Esophagus squamous epithelium (tissue), 5 donors: ENCODE results near the gene CST9. TPM values are rescaled to one million over a fixed set of nuclear protein-coding genes. Genes with fewer than 3 reads are reported as not detected.

Experiments
- DNase-seq: peaks from one replicate; lab custom pipeline; 2025; lab: John Stamatoyannopoulos, UW
- H3K27ac ChIP-seq, 4 donors: fragments of 200-600 bp; sonication (generic); one replicate each; pipeline ENCODE4 v1.5.1; 2016 to 2019; ENCODE audit warnings: mild to moderate bottlenecking in 1 of 4
- H3K27me3 ChIP-seq, 4 donors: fragments of 200-600 bp; sonication (generic); 1 replicate in 3 of 4; 2 replicates in 1 of 4; pipeline versions ENCODE4 v1.5.1 to v1.6.0; 2017 to 2021; ENCODE audit warnings: antibody characterized with exemption in 1 of 4
- H3K36me3 ChIP-seq, 3 donors: fragments of 200-600 bp; sonication (generic); one replicate each; pipeline ENCODE4 v1.5.1; 2016 to 2019
- H3K4me1 ChIP-seq, 3 donors: fragments of 200-600 bp; sonication (generic); one replicate each; pipeline ENCODE4 v1.5.1; 2017 to 2019
- H3K4me3 ChIP-seq, 4 donors: fragments of 200-600 bp; sonication (generic); 1 replicate in 3 of 4; 2 replicates in 1 of 4; pipeline ENCODE4 v1.5.1; 2016 to 2019; ENCODE audit warnings: mild to moderate bottlenecking in 2 of 4, moderate library complexity in 1 of 4
- H3K9me3 ChIP-seq, 3 donors: fragments of 200-600 bp; sonication (generic); one replicate each; pipeline ENCODE4 v1.5.1; 2016 to 2019
- CTCF ChIP-seq, 6 experiments: fragments of 450-650 bp in 4 of 6; fragments of 200-600 bp in 2 of 6; sonication (generic) in 2 of 6; IDR thresholded peaks; one replicate each; pipeline ENCODE4 v1.5.1; 2016 to 2019; ENCODE audit warnings: antibody characterized with exemption in 6 of 6, mild to moderate bottlenecking in 4 of 6, moderate library complexity in 4 of 6
- POLR2A ChIP-seq, 4 donors: fragments of 450-650 bp; IDR thresholded peaks; one replicate each; pipeline ENCODE4 v1.6.1; 2017; ENCODE audit warnings: antibody characterized with exemption in 4 of 4, mild to moderate bottlenecking in 4 of 4, moderate library complexity in 3 of 4
- WGBS, 2 donors: methylation state at CpG; one replicate each; pipeline ENCODE4 v1.1.5; 2018; 5-methylcytosine and 5-hydroxymethylcytosine counted together
- intact Hi-C: fragments of 100-400 bp; cut with DNase I; formaldehyde crosslinking; loops from one replicate; pipeline ENCODE4 v1.15.0; 2022
- total RNA-seq, 4 donors: library from RNA; depleted of rRNA; stranded (reverse); fragments of >200 nt; gene quantifications; one replicate each; pipeline ENCODE4 v1.1.0, GENCODE V29; 2016
- donor health status: DM: yes; HTN: yes; CAD: no.

The CST9 gene
- total RNA-seq, 4 donors from 2014 or later, result not detected

GRCh38 chr20:23652926-23653325 is 47.2 kb upstream of the CST9 start:
- intact Hi-C loops, result no loop called here
- no peak for DNase-seq
- WGBS, 2 donors, result 75% methylated on average over 2 of the region's 2 CpGs; no CpG with 5 or more reads in 1 of the 2 donors
- Histone ChIP-seq H3K36me3 (no peaks in the 10 kb centered on the region), H3K27me3 (no peaks in the 10 kb centered on the region), H3K4me1 (peaks cover 27 to 44% (median 27%) of the 10 kb centered on the region in 3 donors), H3K9me3 (no peaks in the 10 kb centered on the region), H3K4me3 (no peak overlapping the region), H3K27ac (peak overlapping the region; percentile 1 to 75 (median 34))
- no peak for TF ChIP-seq POLR2A (IDR thresholded peaks at IDR 0.05)
- no peak for TF ChIP-seq CTCF (IDR thresholded peaks at IDR 0.05)

- DNase-seq, result no peak
- peaks cover 27 to 44% (median 27%) of the 10 kb centered on the region in 3 donors for H3K4me1 ChIP-seq
- H3K9me3 ChIP-seq, result no peaks in the 10 kb centered on the region
- intact Hi-C loops, result no loop called here
- H3K4me3 ChIP-seq, result no peak overlapping the region
- H3K27me3 ChIP-seq, result no peaks in the 10 kb centered on the region
- H3K27ac ChIP-seq, result no peak overlapping the region
- H3K36me3 ChIP-seq, result no peaks in the 10 kb centered on the region
- no peak for TF ChIP-seq CTCF (IDR thresholded peaks at IDR 0.05)
- no peak for TF ChIP-seq POLR2A (IDR thresholded peaks at IDR 0.05)
Observed at GRCh38 chr20:23652371-23652770, 46.7 kb upstream of the CST9 start.

GRCh38 chr20:23651117-23651516 is 45.4 kb upstream of the CST9 start:
- Histone ChIP-seq H3K4me3 (no peak overlapping the region), H3K4me1 (peaks cover 25 to 48% (median 26%) of the 10 kb centered on the region in 3 donors), H3K27me3 (no peaks in the 10 kb centered on the region), H3K9me3 (no peaks in the 10 kb centered on the region), H3K27ac (no peak overlapping the region), H3K36me3 (no peaks in the 10 kb centered on the region)
- intact Hi-C loops, result no loop called here
- TF ChIP-seq POLR2A (IDR thresholded peaks at IDR 0.05) (no peak), CTCF (IDR thresholded peaks at IDR 0.05) (no peak)
- WGBS, 2 donors, result 90 to 94% methylated on average over 2 of the region's 2 CpGs
- DNase-seq, result no peak

- intact Hi-C loops, result no loop called here
- no peaks in the 10 kb centered on the region for H3K36me3 ChIP-seq
- H3K4me1 ChIP-seq, result peaks cover 17 to 39% (median 20%) of the 10 kb centered on the region in 3 donors
- 79 to 86% methylated on average over 1 of the region's 1 CpG for WGBS, 2 donors
- H3K4me3 ChIP-seq, result no peak overlapping the region
- H3K27ac ChIP-seq, result no peak overlapping the region
- TF ChIP-seq POLR2A (IDR thresholded peaks at IDR 0.05), result no peak
- no peak for TF ChIP-seq CTCF (IDR thresholded peaks at IDR 0.05)
- no peaks in the 10 kb centered on the region for H3K9me3 ChIP-seq
- DNase-seq, result no peak
- H3K27me3 ChIP-seq, result no peaks in the 10 kb centered on the region
Observed at GRCh38 chr20:23649830-23650417, 44.2 kb upstream of the CST9 start.

- no peak overlapping the region for H3K27ac ChIP-seq
- no peak for DNase-seq
- H3K27me3 ChIP-seq, result no peaks in the 10 kb centered on the region
- no peak overlapping the region for H3K4me3 ChIP-seq
- TF ChIP-seq CTCF (IDR thresholded peaks at IDR 0.05) (no peak), POLR2A (IDR thresholded peaks at IDR 0.05) (no peak)
- no peaks in the 10 kb centered on the region for H3K9me3 ChIP-seq
- no peaks in the 10 kb centered on the region for H3K36me3 ChIP-seq
- intact Hi-C loops, result no loop called here
- peaks cover 14 to 32% (median 17%) of the 10 kb centered on the region in 3 donors for H3K4me1 ChIP-seq
- 83 to 97% methylated on average over 2 of the region's 2 CpGs for WGBS, 2 donors
Observed at GRCh38 chr20:23649242-23649641, 43.5 kb upstream of the CST9 start.
